Measurements from ENCODE around the gene PM20D2. TPM values are rescaled to one million over a fixed set of nuclear protein-coding genes. Genes with fewer than 3 reads are reported as not detected.

Gene PM20D2
- total RNA-seq, 2 experiments from 2014 or later: 15.5 to 17.4 TPM

DNA sequence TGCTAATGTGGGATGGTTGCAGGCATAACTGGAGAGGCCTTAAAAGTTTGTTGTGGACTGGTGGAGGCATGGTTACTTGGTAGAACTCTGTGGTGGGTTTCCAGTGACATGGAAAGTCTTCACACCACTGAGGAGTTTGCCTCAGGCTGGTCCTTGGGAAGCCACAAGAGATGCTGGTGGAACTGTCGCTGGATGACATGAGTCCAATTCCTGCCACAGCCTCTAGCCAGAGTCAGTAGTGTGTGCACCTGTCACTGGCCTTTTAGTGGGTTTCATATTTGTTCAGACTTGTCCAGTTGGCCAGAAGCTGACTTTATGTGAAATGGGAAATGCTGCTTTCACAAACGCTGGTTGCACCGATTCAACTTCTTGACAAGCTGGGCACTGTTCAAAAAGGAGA lies 14.3 kb upstream of the PM20D2 start:
- ChIA-PET POLR2A (interaction anchor here (0.7 kb wide), 1 partner anchor 13 kb away, joined by 3 read pairs; no protein-coding TSS in a partner anchor), CTCF (interaction anchor here (1.0 to 1.4 kb wide), 3 partner anchors 9 to 13 kb away, joined by 3 to 4 read pairs (median 3); no protein-coding TSS in a partner anchor)
- no peak overlapping the region for H3K4me3 Mint-ChIP-seq
- no peaks in the 10 kb centered on the region for H3K4me1 Mint-ChIP-seq
- peaks cover 4% of the 10 kb centered on the region for H3K9me3 Mint-ChIP-seq
- H3K36me3 Mint-ChIP-seq (ENCODE audit: low read depth): no peaks in the 10 kb centered on the region
- no peak for DNase-seq
- no peak overlapping the region for H3K27ac Mint-ChIP-seq
- H3K27me3 Mint-ChIP-seq: no peaks in the 10 kb centered on the region

DNA sequence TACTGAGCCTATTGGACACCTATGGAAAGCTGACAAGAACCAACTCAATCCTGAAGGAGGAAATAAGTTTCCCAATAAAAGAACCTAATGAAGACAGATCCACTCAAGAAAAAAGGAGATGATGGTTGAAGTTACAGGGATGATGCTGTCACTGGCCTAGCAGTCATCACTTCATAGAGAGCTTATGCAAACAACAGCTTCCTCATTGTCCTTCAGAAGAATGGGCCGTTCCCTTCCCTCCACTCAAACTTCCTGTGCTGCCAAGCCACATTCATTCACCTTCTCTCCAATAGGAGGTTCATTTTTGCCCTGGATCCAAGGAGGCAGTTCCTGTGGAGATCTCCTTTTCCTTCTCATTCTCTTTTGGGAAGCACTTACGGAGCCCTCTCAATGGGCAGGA lies 13.8 kb upstream of the PM20D2 start:
- Mint-ChIP-seq H3K27me3 (no peaks in the 10 kb centered on the region), H3K27ac (no peak overlapping the region), H3K4me1 (no peaks in the 10 kb centered on the region), H3K9me3 (peaks cover 4% of the 10 kb centered on the region), H3K36me3 (ENCODE audit: low read depth) (no peaks in the 10 kb centered on the region), H3K4me3 (no peak overlapping the region)
- ChIA-PET CTCF (interaction anchor here (1.0 to 1.5 kb wide), 3 partner anchors 9 to 13 kb away, joined by 3 to 4 read pairs (median 4); no protein-coding TSS in a partner anchor), POLR2A (interaction anchor here (0.7 kb wide), 1 partner anchor 12 kb away, joined by 3 read pairs; no protein-coding TSS in a partner anchor)
- no peak for DNase-seq

DNA sequence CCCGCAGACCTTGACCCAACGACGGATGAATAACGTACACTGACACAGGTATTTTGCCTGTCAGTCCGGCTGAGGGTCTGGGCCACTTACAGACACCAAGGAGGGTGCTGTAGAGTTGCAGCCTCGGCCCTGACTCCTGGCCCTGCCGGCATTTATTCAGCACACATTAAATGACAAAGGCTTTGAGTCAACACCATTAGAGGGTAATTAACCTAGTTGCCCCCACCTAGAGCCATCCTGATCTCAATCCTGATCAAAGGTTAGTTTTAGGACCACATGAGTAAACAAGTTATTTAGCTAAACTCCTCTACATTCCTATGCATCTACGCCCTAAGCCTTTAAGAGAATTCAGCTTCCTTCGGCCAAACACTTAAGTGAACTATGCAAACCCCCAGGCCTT lies 11.9 kb upstream of the PM20D2 start:
- H3K27ac Mint-ChIP-seq: no peak overlapping the region
- POLR2A ChIA-PET: interaction anchor here (0.6 kb wide), 1 partner anchor 674 kb away, joined by 6 read pairs; no protein-coding TSS in a partner anchor
- no peaks in the 10 kb centered on the region for H3K9me3 Mint-ChIP-seq
- H3K27me3 Mint-ChIP-seq: no peaks in the 10 kb centered on the region
- no peaks in the 10 kb centered on the region for H3K36me3 Mint-ChIP-seq (ENCODE audit: low read depth)
- no peak overlapping the region for H3K4me3 Mint-ChIP-seq
- CTCF ChIA-PET: interaction anchor here (0.8 to 1.2 kb wide), 2 partner anchors 11 to 15 kb away, joined by 3 to 4 read pairs; no protein-coding TSS in a partner anchor
- H3K4me1 Mint-ChIP-seq: no peaks in the 10 kb centered on the region
- no peak for DNase-seq

DNA sequence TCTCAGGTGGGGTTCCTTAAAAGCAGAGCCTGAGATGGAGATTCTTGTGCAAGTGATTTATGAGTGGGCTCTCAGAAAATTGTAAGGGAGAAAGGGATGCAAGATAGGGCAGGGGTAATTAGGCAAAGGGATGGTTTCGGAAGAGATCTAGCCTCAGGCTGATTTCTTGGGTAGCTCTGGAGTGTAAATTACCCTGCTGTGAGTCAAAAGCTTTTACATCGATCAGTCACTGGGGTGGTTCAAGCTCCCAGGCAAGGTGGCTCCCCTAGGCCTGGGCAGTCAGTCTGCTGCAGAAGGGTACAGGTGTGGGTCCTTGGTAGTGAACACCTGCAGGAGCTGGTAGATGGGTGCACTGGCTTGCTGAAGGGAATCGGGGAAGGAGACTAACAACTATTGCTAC lies 11.1 kb upstream of the PM20D2 start:
- DNase-seq: no peak
- ChIA-PET POLR2A (interaction anchor here (0.6 kb wide), 1 partner anchor 673 kb away, joined by 6 read pairs; no protein-coding TSS in a partner anchor), CTCF (interaction anchor here (0.6 kb wide), 1 partner anchor 101 kb away, joined by 3 read pairs; no protein-coding TSS in a partner anchor)
- no peaks in the 10 kb centered on the region for H3K27me3 Mint-ChIP-seq
- H3K27ac Mint-ChIP-seq: no peak overlapping the region
- H3K4me3 Mint-ChIP-seq: no peak overlapping the region
- no peaks in the 10 kb centered on the region for H3K9me3 Mint-ChIP-seq
- H3K36me3 Mint-ChIP-seq (ENCODE audit: low read depth): no peaks in the 10 kb centered on the region
- no peaks in the 10 kb centered on the region for H3K4me1 Mint-ChIP-seq

DNA sequence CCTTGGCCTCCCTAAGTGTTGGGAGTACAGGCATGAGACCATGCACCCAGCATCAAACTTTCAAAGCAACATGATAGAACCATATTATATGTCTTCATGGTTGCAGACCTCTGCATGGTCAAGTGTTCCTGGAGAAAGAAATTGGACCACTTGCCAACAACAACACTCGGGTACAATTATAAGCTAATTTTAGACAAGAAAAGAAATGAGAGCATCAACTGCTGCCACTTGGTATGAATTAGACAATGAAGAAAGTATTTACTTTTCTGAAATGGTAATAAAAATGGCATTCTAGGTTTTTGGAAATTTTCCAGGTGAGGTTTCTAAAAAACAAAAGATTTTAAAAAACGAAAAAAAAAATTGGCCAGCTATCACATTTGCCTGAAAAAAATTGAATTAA lies 7.7 kb upstream of the PM20D2 start:
- Mint-ChIP-seq H3K4me3 (no peak overlapping the region), H3K27me3 (no peaks in the 10 kb centered on the region), H3K27ac (no peak overlapping the region), H3K36me3 (ENCODE audit: low read depth) (no peaks in the 10 kb centered on the region), H3K9me3 (no peaks in the 10 kb centered on the region), H3K4me1 (no peaks in the 10 kb centered on the region)
- no peak for DNase-seq
- ChIA-PET POLR2A (no interaction called here), CTCF (no interaction called here)

DNA sequence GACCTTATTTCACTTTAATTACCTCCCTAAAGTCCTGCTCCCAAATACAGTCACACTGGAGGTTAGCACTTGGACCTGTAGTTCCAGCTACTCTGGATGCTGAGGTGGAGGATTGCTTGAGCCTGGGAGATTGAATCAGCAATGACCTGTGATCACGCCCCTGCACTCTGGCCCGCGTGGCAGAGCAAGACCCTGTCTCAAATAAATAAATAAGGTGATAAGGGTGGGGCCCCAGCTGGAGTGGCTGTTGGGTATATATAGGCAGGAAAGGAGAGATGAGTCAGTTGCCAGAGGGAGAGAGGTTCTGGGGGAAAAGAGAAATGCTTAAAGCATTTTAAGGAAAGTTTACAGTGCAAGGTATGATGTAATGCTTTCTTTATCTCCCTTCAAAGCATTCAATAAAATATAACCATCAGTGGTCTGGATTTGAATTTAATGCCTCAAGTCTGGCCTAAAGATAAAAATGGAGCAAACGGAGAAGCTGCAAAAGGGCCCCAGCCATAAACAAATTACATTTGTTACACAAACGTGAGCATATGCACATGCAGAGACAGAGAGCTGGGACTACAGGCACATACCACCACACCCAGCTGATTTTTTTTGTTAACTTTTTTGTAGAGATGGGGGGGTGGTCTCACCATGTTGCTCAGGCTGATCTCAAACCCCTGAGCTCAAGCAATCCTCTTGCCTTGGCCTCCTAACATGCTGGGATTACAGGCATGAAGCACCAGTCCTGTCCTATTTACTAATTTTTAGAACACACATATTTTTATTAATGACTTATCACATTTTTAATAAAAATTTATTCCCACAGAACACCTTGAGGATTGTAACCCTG lies 6.1 kb upstream of the PM20D2 start:
- H3K4me1 Mint-ChIP-seq: peaks cover 9% of the 10 kb centered on the region
- H3K27ac Mint-ChIP-seq: no peak overlapping the region
- H3K36me3 Mint-ChIP-seq (ENCODE audit: low read depth): no peaks in the 10 kb centered on the region
- no peaks in the 10 kb centered on the region for H3K9me3 Mint-ChIP-seq
- peaks cover 3% of the 10 kb centered on the region for H3K27me3 Mint-ChIP-seq
- ChIA-PET POLR2A (no interaction called here), CTCF (interaction anchor here (0.8 to 1.0 kb wide), 2 partner anchors 9 to 67 kb away, joined by 3 read pairs; no protein-coding TSS in a partner anchor)
- H3K4me3 Mint-ChIP-seq: no peak overlapping the region
- no peak for DNase-seq

DNA sequence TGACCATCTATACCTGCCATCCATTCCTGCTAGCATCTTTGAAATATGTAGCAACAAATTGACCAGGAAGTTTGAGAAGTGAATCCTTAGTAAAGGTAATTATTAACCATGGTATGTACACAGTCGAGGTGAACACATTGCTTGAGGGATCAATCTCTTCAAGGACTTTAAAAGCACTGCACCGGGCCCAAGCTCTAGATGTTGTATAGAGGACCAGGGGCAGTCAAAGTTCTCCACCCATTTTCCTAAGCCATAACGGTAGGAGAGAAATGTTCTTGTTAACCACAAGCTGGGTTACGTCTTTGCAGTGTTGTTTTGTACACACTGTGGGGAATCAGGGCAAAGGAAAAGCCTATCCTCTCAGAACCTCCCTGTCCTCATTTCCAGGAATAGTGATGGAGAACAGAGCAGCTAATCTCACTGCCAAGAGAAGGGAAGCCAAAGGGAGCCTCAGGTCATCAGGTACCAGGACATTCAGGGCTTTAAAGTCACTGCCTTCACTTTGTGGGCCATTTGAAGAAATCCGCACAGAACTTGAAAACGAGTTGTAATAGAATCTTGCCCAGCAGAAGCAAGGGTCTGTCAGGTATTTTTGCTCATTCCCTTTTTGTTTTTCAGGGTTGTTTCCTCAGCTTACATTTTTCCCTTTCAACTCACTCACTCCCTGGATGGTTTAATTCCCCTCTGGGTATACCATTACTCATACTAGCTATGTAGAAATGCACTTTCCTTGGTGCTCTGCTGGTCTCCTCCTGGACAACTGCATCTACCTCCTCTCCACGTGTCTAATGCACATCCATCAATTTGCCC lies 5.3 kb upstream of the PM20D2 start:
- Mint-ChIP-seq H3K4me3 (no peak overlapping the region), H3K27ac (no peak overlapping the region), H3K9me3 (no peaks in the 10 kb centered on the region), H3K36me3 (ENCODE audit: low read depth) (no peaks in the 10 kb centered on the region), H3K4me1 (peaks cover 16% of the 10 kb centered on the region), H3K27me3 (peaks cover 5% of the 10 kb centered on the region)
- ChIA-PET CTCF (interaction anchor here (0.6 to 1.8 kb wide), 7 partner anchors 8 to 164 kb away, joined by 3 to 5 read pairs (median 3); no protein-coding TSS in a partner anchor), POLR2A (interaction anchor here (0.6 kb wide), 1 partner anchor 14 kb away, joined by 6 read pairs; no protein-coding TSS in a partner anchor)
- no peak for DNase-seq

DNA sequence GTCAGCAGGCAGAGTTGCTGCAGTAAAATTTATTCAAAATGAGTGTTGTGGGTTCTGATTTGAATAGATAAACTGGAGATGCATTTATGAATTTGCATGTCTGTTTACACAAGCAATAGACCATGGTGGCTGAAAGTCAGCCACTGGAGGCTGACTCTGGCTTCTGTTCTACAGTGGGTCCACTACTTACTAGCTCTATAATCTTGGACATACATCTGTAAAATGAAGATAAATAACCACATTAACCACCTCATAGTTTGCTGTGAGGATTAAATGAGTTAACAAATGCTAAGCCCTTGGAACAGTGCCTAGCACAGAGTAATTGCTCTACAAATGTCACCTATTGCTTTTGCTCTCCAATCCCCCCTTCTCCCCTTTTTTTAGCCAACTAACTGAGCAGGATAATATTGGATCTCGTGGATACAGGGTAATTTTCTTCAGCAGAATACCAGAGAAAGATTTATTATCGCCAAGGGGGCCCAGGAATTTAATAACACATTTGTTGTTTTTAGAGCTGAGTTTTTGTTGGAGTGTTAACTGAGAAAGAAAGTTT lies 1.4 kb upstream of the PM20D2 start:
- CTCF ChIA-PET: interaction anchor here (1.4 kb wide), 2 partner anchors 12 to 77 kb away, joined by 3 to 4 read pairs; no protein-coding TSS in a partner anchor
- H3K9me3 Mint-ChIP-seq: no peaks in the 10 kb centered on the region
- H3K27ac Mint-ChIP-seq: no peak overlapping the region
- POLR2A ChIA-PET: interaction anchor here (0.6 to 1.4 kb wide), 2 partner anchors 13 to 65 kb away, joined by 3 to 4 read pairs; no protein-coding TSS in a partner anchor
- no peak for DNase-seq
- H3K4me1 Mint-ChIP-seq: peaks cover 37% of the 10 kb centered on the region
- H3K27me3 Mint-ChIP-seq: peaks cover 5% of the 10 kb centered on the region
- H3K4me3 Mint-ChIP-seq: no peak overlapping the region
- H3K36me3 Mint-ChIP-seq (ENCODE audit: low read depth): peaks cover 14% of the 10 kb centered on the region

DNA sequence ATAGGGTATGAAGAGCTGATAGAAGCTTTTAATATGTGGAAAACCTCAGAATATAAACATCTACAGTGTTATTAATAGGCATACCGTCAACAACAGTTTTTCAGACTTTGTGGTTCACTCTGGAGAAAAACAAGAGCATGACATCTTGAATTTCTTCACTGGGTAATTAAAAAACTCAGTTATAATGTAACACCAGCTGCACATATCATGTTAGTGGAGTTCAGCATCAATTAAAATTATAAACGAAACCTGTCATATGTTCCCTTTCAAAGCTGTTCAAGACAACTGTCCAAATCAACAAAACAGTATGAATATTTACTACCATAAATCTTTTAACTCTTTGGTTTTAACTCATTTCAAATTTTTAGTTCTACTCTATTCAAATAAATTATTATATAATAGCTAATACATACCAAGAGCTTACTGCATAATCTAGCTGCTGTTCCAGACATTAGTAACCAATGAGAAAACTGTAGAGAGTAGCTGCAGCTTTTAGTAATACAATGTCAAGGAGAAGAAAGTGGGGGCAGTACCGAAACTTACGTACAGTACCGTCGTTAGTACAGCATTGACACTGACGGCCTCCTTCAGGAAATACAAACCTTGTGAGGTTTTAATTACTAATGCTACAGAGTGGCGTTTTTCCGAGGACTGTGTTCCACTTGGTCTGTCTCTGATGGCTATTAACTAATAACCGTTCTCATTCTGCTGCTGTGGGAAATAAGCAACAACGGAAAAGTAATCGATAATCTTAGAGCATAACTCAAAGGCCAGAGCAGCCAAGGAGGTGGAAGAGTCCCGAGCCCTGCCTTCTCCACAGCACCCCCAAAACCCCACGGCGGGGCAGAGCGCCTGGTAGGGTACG lies 532 bp upstream of the PM20D2 start:
- H3K9me3 Mint-ChIP-seq: no peaks in the 10 kb centered on the region
- POLR2A ChIA-PET: interaction anchor here (1.4 kb wide), 1 partner anchor 66 kb away, joined by 4 read pairs; no protein-coding TSS in a partner anchor
- CTCF ChIA-PET: interaction anchor here (0.7 to 1.5 kb wide), 5 partner anchors 10 to 78 kb away, joined by 3 to 6 read pairs (median 4); no protein-coding TSS in a partner anchor
- peak overlapping the region; percentile 97 for H3K27ac Mint-ChIP-seq
- H3K36me3 Mint-ChIP-seq (ENCODE audit: low read depth): peaks cover 18% of the 10 kb centered on the region
- peak; percentile 51 for DNase-seq
- H3K27me3 Mint-ChIP-seq: peaks cover 5% of the 10 kb centered on the region
- peak overlapping the region; percentile 86 for H3K4me3 Mint-ChIP-seq
- peaks cover 37% of the 10 kb centered on the region for H3K4me1 Mint-ChIP-seq

DNA sequence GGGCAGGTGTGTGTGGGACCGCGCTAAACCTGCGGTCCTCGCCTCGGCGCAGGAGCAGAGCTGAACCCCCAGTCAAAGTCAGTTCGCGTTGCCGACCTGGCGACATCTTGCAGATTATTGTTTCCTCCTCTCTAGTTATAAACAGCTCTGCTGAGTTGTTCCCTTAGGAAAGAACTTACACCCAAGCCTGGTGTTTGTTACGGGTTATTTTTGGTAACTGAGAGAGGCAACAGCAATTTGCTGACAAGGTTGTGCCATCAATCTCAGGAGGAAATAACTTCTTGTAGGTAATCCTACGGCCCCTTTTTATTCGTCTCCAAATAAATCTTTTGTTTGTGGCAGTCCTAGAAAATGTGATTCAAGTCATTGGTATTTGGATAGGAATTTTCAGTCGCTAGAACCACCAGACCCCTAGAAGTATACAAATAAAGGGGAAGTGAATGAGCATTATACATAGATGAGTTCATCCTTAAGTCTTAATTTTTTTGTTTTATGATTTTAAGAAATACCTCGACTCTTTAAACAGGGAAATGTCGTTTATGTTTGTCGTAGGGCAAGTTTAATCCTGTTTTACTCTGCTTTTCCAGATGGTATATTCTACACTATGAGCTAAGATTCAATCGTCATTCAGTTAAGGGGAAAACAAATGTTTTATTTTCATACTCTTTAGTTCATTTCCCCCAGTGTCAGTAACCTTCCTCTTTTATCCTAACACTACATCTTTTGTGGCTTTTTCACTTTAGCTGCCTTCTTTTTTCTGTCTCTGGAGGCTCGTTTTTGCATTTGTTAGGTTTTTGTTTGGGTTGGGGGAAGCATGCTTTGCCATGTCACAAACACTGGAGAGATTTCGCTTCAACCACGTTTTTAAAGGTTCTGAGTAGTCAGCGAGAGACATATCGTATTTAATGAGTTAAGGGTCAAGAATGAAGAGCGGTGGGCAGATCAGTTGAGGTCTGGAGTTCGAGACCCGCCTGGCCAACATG lies 1.2 kb downstream of the PM20D2 start:
- H3K36me3 Mint-ChIP-seq (ENCODE audit: low read depth): peaks cover 24% of the 10 kb centered on the region
- CTCF ChIA-PET: interaction anchor here (0.7 to 1.5 kb wide), 4 partner anchors 8 to 150 kb away, joined by 3 to 6 read pairs (median 4); no protein-coding TSS in a partner anchor
- peak overlapping the region; percentile 70 for H3K27ac Mint-ChIP-seq
- H3K27me3 Mint-ChIP-seq: peaks cover 5% of the 10 kb centered on the region
- DNase-seq: peak; percentile 41
- POLR2A ChIA-PET: no interaction called here
- peak overlapping the region; percentile 72 for H3K4me3 Mint-ChIP-seq
- H3K9me3 Mint-ChIP-seq: no peaks in the 10 kb centered on the region
- peaks cover 37% of the 10 kb centered on the region for H3K4me1 Mint-ChIP-seq
